Stimulated activated CD8-positive, alpha-beta memory T cell treated with anti-CD3 and anti-CD28 coated beads, Interleukin-7, amount 100 ng/mL, for 48 hours (primary cell): ENCODE results near the gene PHIP.
"Not testable (repeated sequence)": the region's sequence is repeated elsewhere in the genome, so short reads cannot be mapped to it uniquely, and the experiment has no call there.

Experiments used
- DNase-seq, 2 donors: peaks; one replicate each; pipeline ENCODE4 v3.0.0-alpha.2; 2020; ENCODE audit warnings: low read depth in 1 of 2; ENCODE audit errors: extremely low read depth in 1 of 2

PHIP gene

DNA sequence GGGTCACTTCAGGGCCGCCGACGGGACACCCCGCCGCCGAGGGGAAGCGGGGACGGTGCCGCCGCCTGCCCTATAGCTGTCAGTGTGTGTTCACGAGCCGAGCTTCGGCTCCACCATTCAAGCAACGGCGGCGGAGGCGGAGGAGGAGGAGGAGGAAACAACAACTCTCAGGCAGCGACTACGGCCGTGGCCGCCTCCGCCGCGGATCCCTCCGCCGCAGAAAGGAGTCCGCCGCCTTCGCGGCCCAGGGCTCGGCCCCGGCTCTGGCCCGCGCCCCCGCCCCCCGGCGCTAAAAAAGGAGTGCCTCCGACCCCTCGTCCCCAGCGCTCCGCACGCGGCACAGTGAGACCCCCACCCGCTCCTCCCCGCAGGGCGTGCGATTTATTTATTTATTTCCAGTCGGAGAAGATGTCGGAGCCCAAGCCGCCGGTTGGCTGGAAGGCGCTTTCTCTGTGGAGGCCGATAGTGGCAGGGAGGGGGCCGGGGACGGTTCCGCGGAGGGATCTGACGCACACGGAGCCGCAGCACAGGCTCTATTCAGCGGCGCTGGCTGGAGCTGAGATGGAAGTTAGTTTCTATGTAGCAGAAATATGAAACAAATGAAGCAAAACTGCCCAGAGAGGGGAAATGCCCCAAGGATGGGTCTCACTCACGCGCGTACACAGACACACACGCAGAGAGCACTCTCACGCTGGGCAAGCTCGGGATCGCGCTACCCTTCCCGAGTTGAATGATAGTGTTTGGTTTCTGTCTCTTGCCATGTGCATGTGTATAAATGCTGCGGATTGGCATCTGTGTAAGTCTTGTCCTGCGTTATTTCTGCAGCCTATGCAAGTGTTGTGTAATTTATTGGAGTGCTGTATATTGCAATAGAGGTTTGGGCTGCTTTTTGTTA is at the start of gene PHIP:
Gene PHIP (minus strand): TSS at position 180 of the 895 bp plus-strand sequence. CDS start 186 bp downstream, outside the sequence.
- DNase-seq: peak; percentile 75 to 83

DNA sequence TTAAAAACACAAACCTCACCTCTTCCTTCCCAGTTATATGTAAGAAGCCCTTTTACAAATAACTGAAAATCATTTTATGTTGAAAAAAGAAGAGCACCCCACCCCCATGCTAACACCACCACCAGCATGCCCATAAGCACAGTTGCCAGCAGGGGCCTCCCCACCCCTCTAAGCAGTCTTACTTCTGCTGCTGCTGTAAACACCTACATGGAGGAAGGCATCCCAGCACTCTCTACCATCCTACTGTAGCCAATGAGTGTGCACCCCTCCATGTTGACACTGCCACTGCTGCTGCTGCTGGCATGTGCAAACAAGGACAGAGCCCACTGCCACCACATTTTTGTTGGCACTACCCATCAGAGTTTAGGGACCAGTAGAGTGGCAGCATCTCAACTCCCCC is 49.6 kb upstream of the PHIP start:
- DNase-seq: no peak

DNA sequence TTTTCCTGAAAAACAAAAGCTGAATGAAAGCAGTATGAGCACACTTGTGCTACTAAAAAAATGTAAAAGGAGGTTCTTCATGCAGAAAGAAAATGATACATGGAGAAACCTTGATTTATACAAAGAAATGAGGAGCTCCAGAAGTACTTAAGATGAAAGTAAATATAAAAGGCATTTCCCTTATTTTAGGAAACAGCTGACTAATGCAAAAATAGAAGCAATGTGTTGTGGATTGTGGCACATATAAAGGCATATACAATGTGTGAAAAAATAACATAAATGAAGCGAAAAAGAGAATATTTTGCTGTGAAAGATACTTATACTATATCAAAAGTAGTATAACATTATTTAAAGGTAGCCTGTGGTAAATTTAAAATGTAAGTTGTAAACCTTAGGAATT is 41.2 kb upstream of the PHIP start:
- DNase-seq: no peak

DNA sequence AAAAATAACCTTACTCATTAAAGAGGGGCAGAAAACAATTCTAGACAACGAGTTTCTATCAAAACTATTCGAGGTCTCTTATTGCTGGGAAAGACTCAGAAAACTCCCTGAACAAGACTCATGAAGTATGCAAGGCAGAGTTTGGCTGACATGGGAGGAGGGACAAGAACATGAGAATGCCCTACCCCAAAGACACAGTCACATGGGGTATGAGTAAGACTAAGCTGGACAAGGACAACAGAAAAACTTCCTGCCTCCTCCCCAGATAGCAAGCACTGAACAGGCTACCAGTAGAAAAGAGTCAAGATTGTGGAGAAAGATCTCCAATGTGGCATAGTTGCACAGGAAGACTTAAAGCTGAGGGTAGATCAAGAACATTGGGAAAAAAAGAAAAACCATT is 39.7 kb upstream of the PHIP start:
- no peak for DNase-seq

DNA sequence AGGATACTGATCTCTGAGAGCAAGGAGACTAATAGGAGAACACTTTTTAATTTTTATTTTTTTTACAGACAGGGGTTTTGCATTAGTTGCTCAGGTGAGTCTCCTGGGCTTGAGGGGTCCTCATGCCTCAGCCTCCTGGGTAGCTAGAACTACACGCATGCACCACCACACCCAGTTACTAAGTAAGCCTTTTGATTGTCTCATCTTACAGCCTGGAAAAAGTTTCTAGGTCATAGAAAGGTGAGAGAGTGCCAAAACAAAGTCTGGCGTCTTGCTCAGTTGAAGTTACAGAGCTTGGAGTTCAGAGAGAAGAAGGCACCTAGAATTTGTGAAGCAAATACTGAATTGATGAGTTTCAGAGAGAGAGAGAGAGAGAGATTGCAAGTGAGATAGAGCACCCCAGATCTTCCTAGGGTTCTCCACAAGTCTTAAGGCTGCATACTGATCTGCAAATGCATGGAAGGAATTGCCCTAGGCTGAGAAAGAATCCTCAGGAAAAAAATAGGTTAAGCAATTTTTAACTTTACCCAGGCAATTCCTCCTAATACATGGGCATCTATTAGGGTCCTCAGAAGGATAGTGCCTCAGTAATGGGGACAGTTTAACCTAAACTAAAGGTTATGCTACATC is 37.6 kb upstream of the PHIP start:
- DNase-seq: no peak

DNA sequence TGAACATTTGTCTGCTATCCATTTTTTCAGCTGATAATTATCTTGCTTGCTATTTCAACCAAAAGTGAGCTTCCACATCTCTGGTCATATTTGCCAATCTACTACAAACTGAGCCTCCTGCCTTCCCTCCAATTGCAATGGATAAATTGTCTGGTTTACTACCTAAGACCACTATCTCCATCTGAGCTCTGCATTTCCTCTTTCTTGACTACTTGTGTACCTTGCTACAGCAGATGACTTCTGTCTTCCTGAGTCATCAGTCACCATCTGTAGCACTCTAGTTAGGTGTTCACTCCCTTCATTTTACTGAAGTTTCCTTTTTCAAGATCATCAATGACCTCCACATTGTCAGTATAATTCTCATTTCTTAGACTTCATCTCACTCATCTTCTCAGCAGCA is 33.5 kb upstream of the PHIP start:
- DNase-seq: no peak

DNA sequence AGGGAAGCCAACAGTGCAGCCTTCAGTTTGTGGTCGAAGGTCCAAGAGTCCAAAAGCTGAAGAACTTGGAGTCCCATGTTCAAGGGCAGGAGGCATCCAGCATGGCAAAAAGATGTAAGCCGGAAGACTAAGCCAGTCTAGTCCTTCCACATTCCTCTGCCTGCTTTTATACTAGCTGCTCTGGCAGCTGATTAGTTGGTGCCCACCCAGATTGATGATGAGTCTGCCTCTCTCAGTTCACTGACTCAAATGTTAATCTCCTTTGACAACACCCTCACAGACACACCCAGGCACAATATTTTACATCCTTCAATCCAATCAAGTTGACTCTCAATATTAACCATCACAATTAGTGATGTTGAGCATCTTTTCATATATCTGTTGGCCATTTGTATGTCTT is 23.1 kb upstream of the PHIP start:
- DNase-seq: no peak

DNA sequence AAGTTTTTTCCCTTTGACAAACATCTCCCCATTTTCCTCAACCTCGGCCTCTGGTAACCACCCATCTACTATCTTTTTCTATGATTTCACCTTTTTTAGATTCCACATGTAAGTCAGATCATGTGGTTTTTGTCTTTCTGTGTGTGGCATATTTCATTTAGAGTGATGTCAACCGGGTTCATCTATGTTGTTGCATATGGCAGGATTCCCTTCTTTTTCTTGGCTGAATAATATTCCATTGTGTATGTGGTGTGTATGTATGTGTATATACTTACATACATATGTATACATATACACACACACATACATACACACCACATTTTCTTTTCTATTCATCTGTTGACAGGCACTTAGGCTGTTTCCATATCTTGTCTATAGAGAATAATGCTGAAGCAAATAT is 22.2 kb upstream of the PHIP start:
- no peak for DNase-seq

DNA sequence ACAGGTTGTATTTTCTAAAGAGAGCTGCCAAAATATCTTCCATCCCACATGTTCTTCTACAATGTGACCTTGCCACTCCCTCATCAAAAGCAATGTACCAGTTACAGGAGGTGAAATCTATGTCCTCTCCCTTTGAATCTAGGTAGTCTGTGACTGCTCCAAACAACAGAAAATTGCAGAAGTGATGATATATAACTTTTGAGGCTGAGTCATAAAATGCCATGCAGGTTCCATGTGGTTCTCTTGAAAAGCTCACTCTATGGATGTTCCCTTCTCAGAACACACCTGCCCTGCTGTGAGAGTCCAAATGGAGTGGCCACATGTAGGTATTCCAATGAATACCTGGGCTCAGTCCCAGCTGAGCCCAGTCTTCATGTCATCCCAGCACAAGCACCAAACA is 16.9 kb upstream of the PHIP start:
- no peak for DNase-seq

DNA sequence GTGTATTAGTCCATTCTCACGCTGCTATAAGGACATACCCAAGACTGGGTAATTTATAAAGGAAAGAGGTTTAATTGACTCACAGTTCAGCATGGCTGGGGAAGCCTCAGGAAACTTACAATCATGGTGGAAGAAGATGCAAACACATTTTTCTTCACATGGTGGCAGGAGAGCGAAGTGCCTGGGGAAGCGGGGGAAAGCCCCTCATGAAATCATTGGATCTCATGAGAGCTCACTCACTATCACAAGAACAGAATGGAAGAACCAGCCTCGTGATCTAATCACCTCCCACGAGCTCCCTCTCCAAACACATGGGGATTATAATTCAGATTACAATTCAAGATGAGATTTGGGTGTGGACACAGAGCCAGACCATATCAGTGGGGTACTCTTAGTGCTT is 13.7 kb upstream of the PHIP start:
- not testable (repeated sequence) for DNase-seq

DNA sequence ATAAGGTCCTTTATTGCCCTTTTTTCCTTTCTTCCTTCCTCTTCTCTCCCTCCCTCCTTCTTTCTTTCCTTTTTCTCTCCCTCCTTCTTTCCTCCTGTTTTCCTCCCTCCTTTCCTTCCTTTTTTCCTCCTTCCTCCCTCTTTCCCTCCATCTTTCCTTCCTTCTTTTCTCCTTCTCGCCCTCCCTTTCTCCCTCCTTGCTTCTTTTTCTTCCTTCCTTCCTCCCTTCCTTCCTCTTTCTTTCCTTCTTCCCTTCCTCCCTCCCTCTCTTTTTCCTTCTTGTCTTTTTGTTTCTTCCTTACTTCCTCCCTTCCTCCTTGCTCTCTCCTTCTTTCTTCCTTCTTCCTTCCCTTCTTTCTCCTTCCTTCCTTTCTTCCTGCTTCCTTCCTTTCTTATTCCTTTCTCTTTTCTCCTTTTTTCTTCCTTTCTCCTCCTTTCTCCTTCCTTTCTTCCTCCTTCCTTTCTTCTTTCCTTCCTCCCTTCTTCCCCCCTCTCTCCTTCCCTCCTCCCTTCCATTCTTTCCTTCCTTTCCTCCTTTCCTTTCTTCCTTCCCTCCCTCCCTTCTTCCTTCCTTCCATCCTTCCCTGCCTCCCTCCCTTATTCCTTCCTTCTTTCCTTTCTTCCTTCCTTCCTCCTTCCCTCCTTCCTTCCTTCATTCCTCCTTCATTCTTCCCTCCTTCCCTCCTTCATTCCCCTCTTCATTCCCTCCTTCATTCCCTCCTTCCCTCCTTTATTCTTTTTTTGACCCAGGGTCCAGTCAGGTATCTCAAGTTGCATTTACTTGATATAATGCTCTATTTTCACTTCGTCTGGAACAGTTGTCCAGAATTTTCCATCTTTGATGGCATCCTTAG is 11.7 kb upstream of the PHIP start:
- DNase-seq: no peak

DNA sequence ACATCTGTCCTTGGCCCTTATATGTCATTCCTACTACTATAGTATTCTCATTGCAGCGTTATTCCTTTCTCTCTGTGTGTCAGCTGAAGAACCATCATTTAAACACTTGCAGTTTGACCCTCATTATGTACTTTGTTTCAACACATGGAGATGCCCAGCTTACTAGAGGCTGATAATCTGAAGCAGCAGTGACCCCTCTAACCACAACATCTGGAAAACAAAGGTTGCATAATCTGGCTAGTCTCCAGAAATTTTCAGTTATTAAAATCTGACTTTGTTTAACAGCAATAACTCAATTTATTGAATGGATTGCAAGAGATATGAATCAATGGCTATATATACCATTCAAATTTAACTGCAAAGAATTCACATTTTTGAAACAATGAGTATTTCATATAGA is 6.6 kb upstream of the PHIP start:
- DNase-seq: no peak

DNA sequence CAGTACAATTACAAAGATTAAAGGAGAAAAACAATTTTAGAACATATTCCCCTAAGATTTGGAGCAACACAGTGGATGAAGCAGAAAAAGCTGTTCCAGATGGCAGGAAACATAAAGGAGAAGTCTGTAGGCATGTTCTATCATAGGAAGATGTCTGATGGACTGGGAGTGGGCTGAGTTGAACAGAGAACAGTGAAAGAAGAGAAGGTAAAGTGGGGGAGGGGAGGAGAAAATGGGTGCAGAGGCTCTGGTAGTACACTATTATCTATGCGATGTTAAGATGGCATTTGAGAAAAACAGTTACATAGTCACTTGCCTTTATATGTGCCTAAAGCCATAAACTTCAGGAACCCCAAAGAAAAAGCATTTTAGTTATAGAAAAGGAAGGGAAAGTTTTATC is 4.2 kb upstream of the PHIP start:
- no peak for DNase-seq

DNA sequence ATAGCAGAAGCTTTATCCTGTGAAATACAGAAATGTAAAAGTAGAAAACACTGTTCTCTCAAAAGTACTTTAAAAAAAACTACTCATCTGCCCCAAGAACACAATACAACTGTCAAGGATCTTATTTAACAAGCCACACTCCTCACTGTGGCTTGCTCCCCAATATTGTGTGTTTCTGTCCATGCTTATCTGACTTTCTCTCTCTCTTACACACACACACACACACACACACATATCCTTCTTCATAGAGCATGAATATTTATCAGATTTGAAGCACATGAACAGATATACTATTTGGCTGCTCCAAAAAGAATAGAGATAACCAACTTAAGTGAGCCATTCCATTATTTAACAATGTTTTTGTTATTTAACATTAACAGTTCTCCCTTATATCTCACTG is 3.6 kb upstream of the PHIP start:
- DNase-seq: no peak

DNA sequence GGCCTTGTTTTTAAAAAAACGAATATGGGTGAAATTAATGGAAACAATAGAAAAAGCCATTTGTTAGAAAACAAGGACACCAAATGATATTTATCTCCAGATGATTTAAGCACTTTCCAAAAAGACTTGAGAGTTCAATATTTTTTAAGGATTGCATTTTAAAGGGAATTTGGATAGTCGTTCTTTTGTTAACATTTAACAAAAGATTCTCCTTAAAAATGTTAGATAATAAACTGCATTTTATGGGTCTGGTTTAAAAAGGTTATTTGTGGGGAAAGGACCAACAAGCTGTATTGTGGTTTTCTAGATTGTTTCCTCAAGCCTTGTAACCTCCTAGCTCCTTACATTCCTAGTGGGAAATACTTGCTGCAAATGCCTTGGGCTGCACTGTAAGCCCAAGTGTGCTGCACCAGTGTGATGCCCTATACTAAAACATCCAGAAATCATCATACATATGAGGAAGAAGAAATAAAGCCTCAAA is 1.5 kb upstream of the PHIP start:
- no peak for DNase-seq

DNA sequence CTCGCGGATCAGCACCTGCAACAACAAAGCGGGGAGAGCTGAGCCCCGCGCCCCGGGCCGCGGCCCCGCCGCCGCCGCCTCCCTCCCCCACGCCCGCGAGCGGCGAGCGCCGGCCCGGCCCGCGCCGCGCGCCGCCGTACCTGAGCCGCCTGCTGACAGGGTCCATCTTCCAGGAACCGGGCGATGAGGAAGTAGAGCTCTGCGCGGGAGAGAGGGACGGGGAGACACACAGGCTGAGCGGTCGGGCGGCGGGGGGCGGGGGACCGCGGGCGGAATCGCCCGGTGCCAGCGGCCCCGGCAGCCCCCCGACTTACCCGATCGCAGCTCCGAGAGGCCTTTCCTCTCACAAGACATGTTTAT is 359 bp downstream of the PHIP start:
- no peak for DNase-seq

DNA sequence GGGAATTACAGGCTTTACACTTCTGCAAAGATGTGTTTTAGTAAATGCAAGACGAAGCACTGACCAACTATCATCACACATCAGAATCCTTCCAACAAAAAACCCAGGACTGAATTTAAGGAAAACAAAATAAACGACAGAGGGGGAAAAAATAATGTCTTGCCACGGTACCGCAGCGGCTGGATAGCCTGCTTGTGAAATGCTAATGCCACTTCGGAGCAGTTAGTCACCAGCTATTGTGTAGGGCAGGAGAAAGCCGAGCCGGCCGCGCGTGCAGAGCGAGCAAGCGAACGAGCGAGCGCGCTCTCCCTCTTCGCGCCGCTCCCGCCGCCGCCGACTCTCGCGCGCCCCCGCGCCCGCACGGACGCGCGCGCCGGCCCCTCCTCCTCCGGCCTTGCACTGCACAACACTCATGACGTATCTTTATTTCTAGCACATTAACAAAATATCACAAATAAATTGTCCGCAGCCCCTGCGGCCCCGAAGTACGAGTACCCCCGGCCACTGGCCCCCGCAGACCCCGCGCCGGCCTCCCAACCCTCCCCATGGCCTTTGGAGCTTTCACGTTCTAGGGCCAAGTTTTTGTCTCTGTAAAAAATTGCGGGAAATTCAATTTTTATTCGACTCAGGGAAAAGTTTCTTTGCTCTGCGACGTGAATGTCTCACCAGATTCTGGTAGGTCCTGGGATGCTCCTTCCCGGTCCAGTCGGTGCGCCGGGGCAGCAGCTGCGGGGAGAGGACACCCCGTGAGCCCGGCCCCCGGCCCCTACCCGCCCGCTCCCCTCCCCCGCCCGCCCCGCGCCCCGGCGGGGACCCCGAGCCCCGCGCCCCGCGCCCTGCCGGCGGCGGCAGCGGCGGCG is 1.0 kb downstream of the PHIP start:
- peak; percentile 76 to 79 for DNase-seq

DNA sequence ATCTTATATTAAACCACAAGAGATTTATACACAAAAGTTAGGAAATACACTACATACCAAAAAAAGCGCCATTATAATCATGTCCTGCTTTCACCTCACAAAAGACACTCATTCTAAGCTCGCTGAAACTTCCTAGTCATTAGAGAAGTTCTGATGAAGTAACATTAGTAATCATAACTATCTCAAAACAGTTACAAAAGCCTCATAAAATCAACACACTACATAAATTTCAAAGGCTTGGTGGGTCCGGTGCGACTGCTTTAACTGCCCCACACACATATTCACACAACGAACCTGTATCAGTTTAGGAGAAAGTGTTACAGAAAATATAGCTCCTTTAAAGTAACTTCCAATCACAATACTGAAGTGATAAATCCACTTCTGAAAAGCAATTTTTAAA is 1.9 kb downstream of the PHIP start:
- no peak for DNase-seq

DNA sequence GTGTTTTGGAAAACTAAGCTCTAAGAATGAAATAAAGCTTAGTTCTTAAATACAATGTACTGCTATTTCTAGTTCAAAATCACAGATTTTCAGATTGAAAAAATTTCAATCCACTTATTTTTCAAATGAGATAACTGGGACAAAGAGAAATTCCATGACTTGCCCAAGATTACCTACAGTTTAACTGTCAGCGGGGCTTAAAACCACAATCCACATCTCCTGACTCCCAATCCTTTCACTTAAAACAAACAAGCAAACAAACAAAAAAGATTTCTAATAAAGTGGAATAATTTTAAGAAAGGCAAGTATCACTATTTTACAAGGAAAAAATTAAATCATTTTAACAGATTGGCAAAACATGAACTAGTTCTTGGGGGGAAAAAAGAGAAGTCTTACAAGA is 4.2 kb downstream of the PHIP start:
- DNase-seq: no peak

DNA sequence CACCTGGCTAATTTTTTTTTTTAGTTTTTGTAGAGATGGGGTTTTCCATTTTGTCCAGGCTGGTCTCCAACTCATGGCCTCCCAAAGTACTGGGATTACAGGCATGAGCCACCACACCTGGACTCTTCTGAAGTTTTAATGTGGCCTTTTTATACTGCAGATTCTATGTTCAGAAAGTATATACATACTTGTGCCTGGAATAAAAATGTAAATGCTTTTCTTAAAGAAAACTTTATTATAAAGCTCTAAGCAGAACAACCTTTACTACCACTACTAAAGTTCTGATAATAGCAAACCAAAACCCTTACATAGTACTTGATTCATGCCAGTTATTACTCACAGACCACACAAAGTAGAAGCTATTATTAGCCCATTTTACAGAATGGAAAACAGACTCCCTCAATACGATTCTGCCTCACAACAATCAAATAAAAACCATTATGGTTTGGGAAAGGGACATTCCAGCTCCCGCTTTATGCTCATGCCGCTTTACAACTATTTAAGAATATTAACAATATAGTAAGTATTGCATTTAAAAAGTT is 5.3 kb downstream of the PHIP start:
- no peak for DNase-seq
